SIG-M5 (cell line): ENCODE results near the gene ARHGAP27.
"Not testable (repeated sequence)": the region's sequence is repeated elsewhere in the genome, so short reads cannot be mapped to it uniquely, and the experiment has no call there.

Experiments used
- DNase-seq: peaks from one replicate; lab custom pipeline; 2025; lab: John Stamatoyannopoulos, UW

Gene ARHGAP27

DNA sequence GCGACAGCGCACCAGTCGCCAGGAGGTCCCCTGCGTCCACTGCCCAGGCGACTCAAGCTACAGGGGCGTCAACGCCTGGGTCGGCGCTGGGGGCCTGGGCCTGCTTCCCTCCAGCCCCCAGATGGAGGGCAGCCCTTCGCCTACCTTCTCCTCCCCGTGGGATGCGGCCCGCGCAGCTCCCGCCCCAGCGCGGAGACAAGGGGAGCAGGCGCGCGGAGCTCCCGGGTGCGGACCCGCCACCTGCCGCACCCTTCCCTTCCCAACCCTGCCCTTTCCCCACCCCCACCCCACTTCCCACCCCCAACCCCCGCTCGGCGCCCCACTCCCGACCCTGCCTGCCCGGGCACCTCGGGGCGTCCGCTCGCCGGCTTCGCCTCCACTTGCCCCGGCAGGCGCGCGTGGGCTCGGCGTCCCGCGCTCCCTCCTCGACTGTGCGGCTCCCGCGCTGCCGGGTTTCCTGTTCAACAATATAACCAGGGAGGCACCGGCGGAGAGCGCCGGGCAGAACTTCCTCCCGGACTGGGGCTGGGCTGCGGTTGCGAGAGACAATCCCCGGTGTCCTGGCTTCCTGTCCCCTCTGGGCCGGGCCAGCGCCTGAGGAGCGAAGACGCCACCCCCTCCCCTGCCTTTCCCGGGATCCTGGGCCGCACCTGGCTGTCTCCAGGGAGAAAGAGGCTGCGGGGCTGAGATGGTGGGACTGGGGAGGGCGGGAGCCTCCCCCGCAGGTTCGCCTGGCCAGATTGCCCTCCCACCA is at the start of gene ARHGAP27:
TSS of gene ARHGAP27 (minus strand) at position 466 of the 754 bp plus-strand sequence. CDS start 2,591 bp downstream, outside the sequence.
- no peak for DNase-seq

GRCh38 chr17:45482317-45482716 is 49.6 kb upstream of the ARHGAP27 start:
- not testable (repeated sequence) for DNase-seq

DNA sequence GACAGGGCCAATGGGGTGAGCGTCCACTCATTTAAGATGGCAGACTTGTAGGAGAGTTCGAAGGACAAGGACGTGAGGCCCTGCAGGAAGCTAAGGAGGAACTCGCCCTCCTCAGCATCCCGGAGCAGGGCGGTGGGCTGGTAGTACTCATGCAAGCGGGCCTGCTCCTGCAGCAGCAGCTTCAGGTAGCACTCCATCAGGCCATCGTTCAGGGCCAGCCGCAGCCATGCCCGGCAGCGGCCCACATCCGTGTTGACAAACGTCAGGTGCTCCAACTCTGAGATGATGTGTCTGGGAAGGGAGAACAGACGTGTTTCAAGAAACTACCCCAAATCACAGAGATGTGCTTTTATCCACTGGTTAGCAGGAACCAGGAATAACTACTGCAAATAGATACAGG is 42.8 kb upstream of the ARHGAP27 start:
- DNase-seq = not testable (repeated sequence)

- not testable (repeated sequence) for DNase-seq
Measured at GRCh38 chr17:45472249-45472648, 39.6 kb upstream of the ARHGAP27 start.

- DNase-seq = not testable (repeated sequence)
Measured at GRCh38 chr17:45469204-45469563, 36.5 kb upstream of the ARHGAP27 start.

DNA sequence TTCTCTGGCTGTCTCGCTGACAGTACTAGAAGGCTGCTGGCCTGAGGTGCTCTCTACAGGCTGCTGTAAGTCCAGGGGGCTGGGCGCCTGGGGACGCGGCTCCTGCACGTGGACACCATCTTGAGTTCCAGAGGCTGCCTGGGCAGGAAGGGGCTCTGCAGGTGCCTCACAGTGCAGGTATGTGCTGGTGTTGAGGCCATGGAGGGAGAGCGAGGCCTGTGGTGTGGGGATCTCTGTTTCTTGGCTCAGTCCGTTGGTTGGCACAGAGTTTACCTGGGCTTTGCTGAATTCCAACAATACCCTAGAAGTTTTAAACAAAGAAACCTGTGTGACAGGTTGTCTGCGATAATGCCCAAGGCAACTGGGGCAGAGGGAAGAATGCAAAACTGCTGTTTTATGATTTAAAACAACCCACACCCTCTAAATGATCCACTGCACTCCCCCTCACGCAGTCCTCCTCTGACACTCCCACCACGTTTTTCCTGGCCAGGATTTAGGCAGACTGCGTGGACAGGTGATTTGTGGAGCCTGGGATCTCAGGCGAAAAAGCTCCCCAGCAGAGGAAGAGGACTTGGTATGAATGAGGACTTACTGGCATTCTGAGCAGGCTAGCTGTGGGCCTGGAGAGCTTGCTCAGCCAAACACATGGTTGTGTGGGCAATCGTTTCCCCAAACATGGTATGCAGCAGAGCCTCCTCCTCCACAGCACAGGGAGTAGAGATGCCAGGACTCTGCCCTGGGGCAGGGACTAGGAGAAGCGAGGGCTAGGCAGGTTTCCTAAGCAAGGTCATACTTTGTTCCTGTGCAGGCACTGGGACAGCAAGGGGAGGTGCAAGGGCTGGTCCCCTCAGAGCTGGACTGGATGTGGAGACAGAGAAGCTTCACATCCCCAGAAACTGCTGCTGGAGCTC is 35.9 kb upstream of the ARHGAP27 start:
- not testable (repeated sequence) for DNase-seq

DNA sequence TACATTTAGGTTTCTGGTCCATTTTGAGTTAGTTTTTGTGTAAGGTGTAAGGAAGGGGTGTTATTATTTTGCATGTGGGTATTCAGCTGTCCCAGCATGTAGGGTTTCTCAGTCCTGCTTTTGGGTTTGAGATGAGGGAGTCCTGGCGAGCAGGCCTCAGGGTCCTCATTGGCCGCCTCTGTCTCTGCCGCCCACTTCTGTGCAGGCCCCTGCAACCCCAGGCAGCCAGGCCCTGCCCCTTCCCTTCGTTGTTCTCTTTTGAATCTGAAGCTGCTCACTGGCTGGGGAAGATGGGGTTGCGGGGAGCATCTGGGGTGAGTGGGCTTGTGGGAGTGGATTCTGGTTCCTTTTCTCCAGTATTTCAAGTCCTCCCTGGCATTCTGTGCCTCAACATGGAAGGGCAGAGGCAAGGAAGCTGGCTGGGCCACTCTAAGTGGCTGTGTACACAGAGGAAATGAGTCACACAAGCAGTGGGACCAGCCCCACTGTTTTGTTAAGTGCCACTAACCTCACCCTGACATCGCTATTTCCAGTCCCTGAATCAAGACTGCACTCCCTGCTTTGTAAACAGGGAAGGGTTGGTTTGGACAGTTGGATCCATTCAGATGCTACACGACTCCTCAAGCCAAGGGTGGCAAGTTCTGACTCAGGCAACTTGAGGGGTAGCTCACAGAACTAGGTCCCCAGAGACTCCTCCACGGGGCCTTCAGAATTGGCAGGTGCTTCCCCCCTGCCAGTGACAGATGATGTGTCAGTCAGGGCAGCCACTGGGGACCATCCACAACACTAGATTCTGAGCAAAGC is 29.1 kb upstream of the ARHGAP27 start:
- DNase-seq = not testable (repeated sequence)

DNA sequence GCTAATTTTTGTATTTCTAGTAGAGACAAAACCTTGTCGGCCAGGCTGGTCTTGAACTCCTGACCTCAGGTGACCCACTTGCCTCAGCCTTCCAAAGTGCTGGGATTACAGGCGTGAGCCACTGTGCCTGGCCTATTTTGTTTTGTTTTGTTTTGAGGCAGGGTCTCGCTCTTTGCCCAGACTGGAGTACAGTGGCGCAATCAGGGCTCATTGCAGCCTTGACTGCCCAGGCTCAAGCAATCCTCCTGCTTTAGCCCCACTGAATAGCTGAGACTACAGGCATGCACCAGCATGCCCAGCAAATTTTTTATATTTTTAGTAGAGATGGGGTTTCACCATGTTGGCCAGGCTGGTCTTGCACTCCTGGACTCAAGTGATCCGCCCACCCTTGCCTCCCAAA is 27.8 kb upstream of the ARHGAP27 start:
- not testable (repeated sequence) for DNase-seq

DNA sequence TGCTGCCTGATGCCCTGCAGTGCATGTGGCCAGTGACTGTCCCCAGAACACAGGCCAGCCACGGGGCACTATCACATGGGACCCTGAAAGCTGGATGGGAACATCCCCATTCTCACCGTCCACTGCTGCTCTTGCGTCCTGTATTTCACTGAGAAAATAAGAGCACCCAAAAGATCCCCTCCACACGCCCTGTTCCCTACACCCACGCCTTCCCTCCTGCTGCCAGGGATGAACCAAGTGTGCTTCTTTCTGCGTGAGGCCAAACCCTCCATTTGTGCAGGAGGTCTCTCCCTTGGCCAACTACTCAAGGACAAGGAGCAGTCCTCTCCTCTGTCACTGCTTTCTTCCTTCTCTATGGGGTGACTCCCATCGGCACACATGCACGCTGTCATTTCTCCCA is 21.7 kb upstream of the ARHGAP27 start:
- DNase-seq = not testable (repeated sequence)

DNA sequence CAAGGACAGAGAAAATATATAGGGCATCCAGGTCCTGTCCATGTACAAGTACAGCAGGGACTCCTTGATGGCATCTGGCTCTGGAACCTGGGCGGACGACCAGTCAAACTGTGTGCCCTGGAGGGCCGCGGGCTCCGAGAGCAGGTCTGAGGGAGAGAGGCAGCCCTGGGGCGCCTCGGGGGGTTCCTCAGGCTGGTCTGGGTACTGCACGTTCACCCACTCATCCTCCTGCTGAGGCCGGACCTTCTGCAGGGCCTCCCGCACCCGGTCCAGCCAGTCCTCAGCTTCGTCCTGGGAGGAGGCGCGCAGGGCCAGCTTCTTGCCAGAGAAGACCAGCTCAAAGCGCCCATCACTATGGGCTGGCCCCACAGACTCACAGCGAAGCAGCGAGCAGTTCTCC is 21.1 kb upstream of the ARHGAP27 start:
- not testable (repeated sequence) for DNase-seq

DNA sequence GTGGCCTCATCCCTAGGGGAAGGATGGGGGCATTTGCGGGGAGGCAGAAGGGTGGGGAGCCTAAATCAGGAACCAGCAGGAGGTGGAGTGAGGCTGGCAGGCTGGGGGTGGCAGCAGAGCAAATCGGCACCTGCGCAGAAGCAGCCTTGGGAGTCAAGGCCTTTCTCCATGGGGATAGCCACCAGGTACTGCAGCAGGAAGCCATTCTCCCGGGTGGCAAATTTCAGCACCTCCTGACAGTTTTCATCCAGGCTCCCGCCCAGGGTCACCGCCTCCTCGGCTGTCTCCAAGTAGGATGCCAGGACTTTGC is 20.5 kb upstream of the ARHGAP27 start:
- DNase-seq = not testable (repeated sequence)

DNA sequence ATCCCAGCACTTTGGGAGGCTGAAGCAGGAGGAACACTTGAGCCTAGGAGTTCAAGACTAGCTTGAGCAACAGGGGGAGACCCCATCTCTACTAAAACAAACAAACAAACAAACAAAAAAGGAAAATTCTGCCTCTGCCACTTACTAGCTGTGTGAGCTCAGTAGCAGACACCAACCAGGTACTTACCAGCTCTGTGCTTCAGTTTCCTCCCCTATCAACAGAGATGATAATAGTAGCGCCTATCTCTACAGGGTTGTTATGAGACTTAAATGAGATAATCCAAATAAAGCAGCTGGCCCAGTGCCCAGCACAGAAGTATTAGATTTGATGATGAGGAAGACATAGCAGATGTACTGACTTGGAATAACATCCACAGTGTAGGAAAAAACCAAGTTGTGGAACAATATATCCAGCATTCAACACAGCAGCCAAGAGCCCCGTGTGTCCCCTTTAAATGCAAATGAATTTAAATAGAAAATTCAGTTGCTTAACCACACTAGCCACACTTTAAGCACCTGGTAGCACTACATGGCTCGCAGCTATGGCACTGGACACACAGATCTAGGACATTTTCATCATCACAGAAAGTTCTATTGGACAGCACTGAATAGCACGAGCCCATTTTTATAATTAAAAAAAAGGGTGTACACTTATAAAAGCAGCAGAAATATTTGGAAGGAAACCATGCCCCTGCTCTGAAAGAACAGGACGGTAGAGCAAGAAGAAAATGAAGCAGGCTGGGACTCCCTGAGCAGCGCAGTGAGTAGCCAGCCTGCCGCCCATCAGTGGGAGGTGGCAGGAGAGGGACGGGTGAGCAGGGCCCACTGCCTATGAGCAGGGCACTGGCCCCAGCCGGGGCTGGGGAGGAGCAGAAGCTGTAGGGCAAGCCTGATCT is 19.9 kb upstream of the ARHGAP27 start:
- DNase-seq = not testable (repeated sequence)

GRCh38 chr17:45451660-45452059 is 19.0 kb upstream of the ARHGAP27 start:
- DNase-seq = not testable (repeated sequence)

DNA sequence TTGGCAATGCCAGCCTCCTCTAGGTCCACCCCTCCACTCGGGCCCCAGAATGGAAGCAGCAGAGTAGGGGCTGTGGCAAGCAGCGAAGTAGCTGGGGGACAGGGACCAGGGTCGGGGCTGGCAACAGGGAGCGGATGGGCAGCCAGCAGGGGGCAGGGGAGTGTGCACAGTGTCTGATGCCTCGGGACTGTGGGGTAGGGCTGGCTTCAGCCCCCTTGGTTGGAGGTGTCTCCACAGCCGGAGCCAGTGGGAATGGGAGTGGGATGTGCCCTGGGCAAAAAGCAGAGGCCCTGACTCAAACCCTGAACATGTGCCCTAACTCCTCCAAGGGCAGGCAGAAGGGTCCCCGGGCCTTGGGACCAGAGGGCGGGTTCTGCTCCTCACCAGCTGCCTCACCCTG is 18.5 kb upstream of the ARHGAP27 start:
- DNase-seq = no peak

- not testable (repeated sequence) for DNase-seq
Measured at GRCh38 chr17:45449708-45450329, 17.1 kb upstream of the ARHGAP27 start.

DNA sequence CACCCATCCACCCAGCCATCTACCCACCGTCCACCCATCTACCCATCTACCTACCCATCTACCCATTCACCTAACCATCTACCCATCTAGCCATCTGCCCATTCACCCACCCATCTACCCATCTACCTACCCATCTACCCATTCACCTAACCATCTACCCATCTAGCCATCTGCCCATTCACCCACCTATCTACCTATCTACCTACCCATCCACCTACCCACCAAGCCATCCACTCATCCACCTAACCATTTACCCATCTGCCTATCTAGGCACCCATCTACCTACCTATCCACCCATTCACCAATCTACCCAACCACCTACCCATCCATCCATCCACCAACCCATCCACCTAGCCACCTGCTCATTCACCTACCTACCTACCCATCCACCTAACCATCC is 16.6 kb upstream of the ARHGAP27 start:
- DNase-seq = not testable (repeated sequence)

GRCh38 chr17:45448483-45448882 is 15.8 kb upstream of the ARHGAP27 start:
- DNase-seq = not testable (repeated sequence)

DNA sequence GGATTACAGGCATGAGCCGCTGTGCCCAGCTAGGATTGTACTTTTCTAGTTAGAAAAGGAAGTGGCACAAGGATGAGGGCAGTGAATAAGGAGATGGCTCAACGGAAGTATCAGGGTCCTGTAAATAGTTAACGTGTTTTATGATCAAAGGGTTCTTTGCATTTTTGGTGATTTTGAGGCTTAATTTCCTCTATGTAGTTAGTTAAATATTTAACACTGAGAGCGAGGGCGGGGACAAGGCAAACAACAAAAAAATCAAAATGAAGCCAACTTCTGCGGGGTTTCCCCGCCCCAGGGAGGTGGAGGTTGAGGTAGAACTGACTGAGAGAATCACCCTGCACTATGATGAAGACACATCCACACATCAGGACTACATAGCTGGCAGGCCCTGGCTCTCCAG is 15.4 kb upstream of the ARHGAP27 start:
- not testable (repeated sequence) for DNase-seq

DNA sequence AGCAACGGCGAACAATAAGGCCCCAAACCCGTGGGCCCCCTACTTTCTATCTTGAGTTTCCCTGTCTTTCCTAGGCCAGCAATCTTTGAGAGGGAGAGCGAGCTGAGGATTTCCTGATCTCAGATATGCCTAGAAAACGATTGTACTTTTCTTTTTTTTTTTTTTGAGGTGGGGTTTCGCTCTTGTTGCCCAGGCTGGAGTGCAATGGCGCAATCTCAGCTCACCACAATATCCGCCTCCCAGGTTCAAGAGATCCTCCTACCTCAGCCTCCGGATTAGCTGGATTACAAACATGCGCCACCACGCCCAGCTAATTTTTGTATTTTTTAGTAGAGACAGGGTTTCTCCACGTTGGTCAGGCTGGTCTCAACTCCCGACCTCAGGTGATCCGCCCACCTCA is 15.0 kb upstream of the ARHGAP27 start:
- not testable (repeated sequence) for DNase-seq

GRCh38 chr17:45446872-45447625 is 14.4 kb upstream of the ARHGAP27 start:
- not testable (repeated sequence) for DNase-seq
